ENCODE data around the gene REC114.

REC114 gene

GRCh38 chr15:73596174-73596573 is 153.2 kb downstream of the REC114 start:
- DNase-seq: peak; percentile 49

GRCh38 chr15:73597036-73597638 is 154.2 kb downstream of the REC114 start:
- in situ Hi-C loops (cut with MboI; ENCODE audit: low pct_unique_long_range_greater_than_20kb, low sequenced_read_pairs): no loop called here
- DNase-seq: no peak

More at GRCh38 chr15:73596174-73596573, 153.2 kb downstream of the REC114 start:
- in situ Hi-C loops (cut with MboI; ENCODE audit: low pct_unique_long_range_greater_than_20kb, low sequenced_read_pairs): no loop called here

- no peak for DNase-seq
- in situ Hi-C loops (cut with MboI; ENCODE audit: low pct_unique_long_range_greater_than_20kb, low sequenced_read_pairs): no loop called here
These were observed 155.7 kb downstream of the REC114 start for GRCh38 chr15:73598530-73599160.

- DNase-seq: no peak
- in situ Hi-C loops (cut with MboI; ENCODE audit: low pct_unique_long_range_greater_than_20kb, low sequenced_read_pairs): no loop called here
These were observed 157.0 kb downstream of the REC114 start for GRCh38 chr15:73599934-73600333.

GRCh38 chr15:73600413-73601335 is 157.7 kb downstream of the REC114 start:
- in situ Hi-C loops (cut with MboI; ENCODE audit: low pct_unique_long_range_greater_than_20kb, low sequenced_read_pairs): no loop called here
- DNase-seq: no peak

GRCh38 chr15:73601451-73602445 is 158.8 kb downstream of the REC114 start:
- DNase-seq: peak; percentile 37
- in situ Hi-C loops (cut with MboI; ENCODE audit: low pct_unique_long_range_greater_than_20kb, low sequenced_read_pairs): no loop called here

GRCh38 chr15:73602446-73602843 is 159.5 kb downstream of the REC114 start:
- in situ Hi-C loops (cut with MboI; ENCODE audit: low pct_unique_long_range_greater_than_20kb, low sequenced_read_pairs): no loop called here
- DNase-seq: peak; percentile 46

GRCh38 chr15:73602992-73603391 is 160.0 kb downstream of the REC114 start:
- in situ Hi-C loops (cut with MboI; ENCODE audit: low pct_unique_long_range_greater_than_20kb, low sequenced_read_pairs): no loop called here
- no peak for DNase-seq

- in situ Hi-C loops (cut with MboI; ENCODE audit: low pct_unique_long_range_greater_than_20kb, low sequenced_read_pairs): no loop called here
- DNase-seq: no peak
These were observed 161.5 kb downstream of the REC114 start for GRCh38 chr15:73604477-73604876.

- no peak for DNase-seq
- in situ Hi-C loops (cut with MboI; ENCODE audit: low pct_unique_long_range_greater_than_20kb, low sequenced_read_pairs): no loop called here
These were observed 162.9 kb downstream of the REC114 start for GRCh38 chr15:73605759-73606436.

- DNase-seq: peak; percentile 32
- in situ Hi-C loops (cut with MboI; ENCODE audit: low pct_unique_long_range_greater_than_20kb, low sequenced_read_pairs): no loop called here
These were observed 164.4 kb downstream of the REC114 start for GRCh38 chr15:73607405-73607804.

GRCh38 chr15:73607843-73608242 is 164.9 kb downstream of the REC114 start:
- in situ Hi-C loops (cut with MboI; ENCODE audit: low pct_unique_long_range_greater_than_20kb, low sequenced_read_pairs): no loop called here
- no peak for DNase-seq

- DNase-seq: no peak
- in situ Hi-C loops (cut with MboI; ENCODE audit: low pct_unique_long_range_greater_than_20kb, low sequenced_read_pairs): no loop called here
These were observed 165.5 kb downstream of the REC114 start for GRCh38 chr15:73608475-73608874.

GRCh38 chr15:73608941-73609340 is 166.0 kb downstream of the REC114 start:
- in situ Hi-C loops (cut with MboI; ENCODE audit: low pct_unique_long_range_greater_than_20kb, low sequenced_read_pairs): no loop called here

More at GRCh38 chr15:73608941-73609340, 166.0 kb downstream of the REC114 start:
- no peak for DNase-seq

All from KBM-7 (cell line).